HEK293 (cell line): ENCODE results near the gene IL17B.

ENCODE experiments used
- CTCF ChIA-PET: fragments of 350-600 bp; formaldehyde crosslinking; extraction: SDS; loops from one replicate; lab custom pipeline; 2021; ENCODE audit warnings: antibody characterized with exemption; lab: Yijun Ruan, JAX
- POLR2A ChIA-PET: fragments of 300-600 bp; formaldehyde crosslinking; extraction: SDS; loops from one replicate; lab custom pipeline; 2020; ENCODE audit warnings: antibody characterized with exemption, inconsistent platforms; lab: Yijun Ruan, JAX
- H3K27ac ChIP-seq: fragments of 200-500 bp; sonication (Bioruptor generic); 2 replicates; pipeline ENCODE4 v1.5.1; 2014; ENCODE audit warnings: low read depth, low read length, control low read depth, inconsistent platforms; ENCODE audit errors: extremely low read depth
- H3K36me3 ChIP-seq, 2 experiments: fragments of 200-500 bp in 1 of 2; sonication (Bioruptor generic) in 1 of 2; 1 replicate in 1 of 2; 2 replicates in 1 of 2; pipeline ENCODE4 v1.5.1; 2014 to 2017; ENCODE audit warnings: inconsistent platforms in 2 of 2, low read length in 2 of 2; ENCODE audit not compliant: control insufficient read depth in 2 of 2, insufficient read depth in 1 of 2
- H3K4me1 ChIP-seq: fragments of 200-500 bp; sonication (Bioruptor generic); 2 replicates; pipeline ENCODE4 v1.5.1; 2014; ENCODE audit warnings: mild to moderate bottlenecking, low read length, inconsistent platforms; ENCODE audit not compliant: control insufficient read depth, insufficient read depth
- H3K4me3 ChIP-seq: 2 replicates; pipeline ENCODE4 v1.5.1; 2011; ENCODE audit warnings: low read depth, mild to moderate bottlenecking, control low read depth, low read length, moderate library complexity
- H3K9me3 ChIP-seq: fragments of 200-500 bp; sonication (Bioruptor generic); 2 replicates; pipeline ENCODE4 v1.5.1; 2014; ENCODE audit warnings: low read depth, low read length, inconsistent platforms; ENCODE audit not compliant: control insufficient read depth, insufficient read depth
- EGR2 ChIP-seq: fragments of 450-650 bp; formaldehyde crosslinking; IDR thresholded peaks from 2 replicates; pipeline ENCODE4 v1.5.1; 2016; ENCODE audit warnings: low read depth, missing biosample characterization, missing genetic modification characterization
- INSM2 ChIP-seq: fragments of 450-650 bp; formaldehyde crosslinking; IDR thresholded peaks from 2 replicates; pipeline ENCODE4 v1.5.1; 2016; ENCODE audit warnings: missing biosample characterization, missing genetic modification characterization
- MZF1 ChIP-seq: fragments of 450-650 bp; formaldehyde crosslinking; IDR thresholded peaks from 2 replicates; pipeline ENCODE4 v1.5.1; 2017; ENCODE audit warnings: missing biosample characterization, missing genetic modification characterization, borderline replicate concordance
- PRDM1 ChIP-seq: fragments of 450-650 bp; formaldehyde crosslinking; IDR thresholded peaks from 2 replicates; pipeline ENCODE4; 2016; ENCODE audit warnings: missing biosample characterization, missing genetic modification characterization
- SP3 ChIP-seq: fragments of 450-650 bp; formaldehyde crosslinking; IDR thresholded peaks from 2 replicates; pipeline ENCODE4 v1.5.1; 2016; ENCODE audit warnings: missing biosample characterization, missing genetic modification characterization
- SP7 ChIP-seq: fragments of 450-650 bp; formaldehyde crosslinking; IDR thresholded peaks from 2 replicates; pipeline ENCODE4 v1.5.1; 2016; ENCODE audit warnings: missing biosample characterization, missing genetic modification characterization
- ZNF266 ChIP-seq: fragments of 450-650 bp; formaldehyde crosslinking; IDR thresholded peaks from 2 replicates; pipeline ENCODE4 v1.5.1; 2016; ENCODE audit warnings: missing biosample characterization, missing genetic modification characterization, low read depth
- ZNF341 ChIP-seq: fragments of 450-650 bp; formaldehyde crosslinking; IDR thresholded peaks from 2 replicates; pipeline ENCODE4; 2016; ENCODE audit warnings: low read depth, missing biosample characterization, missing genetic modification characterization
- ZNF391 ChIP-seq: fragments of 450-650 bp; formaldehyde crosslinking; IDR thresholded peaks from 2 replicates; pipeline ENCODE4 v1.5.1; 2016; ENCODE audit warnings: low read depth, missing biosample characterization, missing genetic modification characterization, borderline replicate concordance
- ZNF404 ChIP-seq: fragments of 450-650 bp; formaldehyde crosslinking; IDR thresholded peaks from 2 replicates; pipeline ENCODE4 v1.5.1; 2017; ENCODE audit warnings: missing biosample characterization, missing genetic modification characterization
- ZNF433 ChIP-seq: fragments of 450-650 bp; formaldehyde crosslinking; IDR thresholded peaks from 2 replicates; pipeline ENCODE4 v1.5.1; 2016; ENCODE audit warnings: missing biosample characterization, missing genetic modification characterization, low read depth
- ZNF473 ChIP-seq: fragments of 450-650 bp; formaldehyde crosslinking; IDR thresholded peaks from 2 replicates; pipeline ENCODE4 v1.5.1; 2017; ENCODE audit warnings: missing biosample characterization, missing genetic modification characterization
- ZNF48 ChIP-seq: fragments of 450-650 bp; formaldehyde crosslinking; IDR thresholded peaks from 2 replicates; pipeline ENCODE4 v1.5.1; 2016; ENCODE audit warnings: missing biosample characterization, missing genetic modification characterization
- ZNF514 ChIP-seq: fragments of 450-650 bp; formaldehyde crosslinking; IDR thresholded peaks from 2 replicates; pipeline ENCODE4 v1.5.1; 2016; ENCODE audit warnings: missing biosample characterization, missing genetic modification characterization
- ZNF518A ChIP-seq: fragments of 450-650 bp; formaldehyde crosslinking; conservative IDR thresholded peaks from 2 replicates; pipeline ENCODE4 v1.5.1; 2016; ENCODE audit warnings: low read depth, missing biosample characterization, missing genetic modification characterization
- ZNF623 ChIP-seq: fragments of 450-650 bp; formaldehyde crosslinking; IDR thresholded peaks from 2 replicates; pipeline ENCODE4 v1.5.1; 2016; ENCODE audit warnings: missing biosample characterization, missing genetic modification characterization
- ZNF626 ChIP-seq: fragments of 450-650 bp; sonication (Bioruptor Pico); formaldehyde crosslinking; IDR thresholded peaks from 2 replicates; pipeline ENCODE4 v1.5.1; 2018; ENCODE audit warnings: missing biosample characterization, missing genetic modification characterization, inconsistent platforms
- ZNF660 ChIP-seq: fragments of 450-650 bp; IDR thresholded peaks from 2 replicates; pipeline ENCODE4 v1.5.1; 2018; ENCODE audit warnings: missing biosample characterization, mild to moderate bottlenecking, missing genetic modification characterization
- ZNF692 ChIP-seq: fragments of 450-650 bp; formaldehyde crosslinking; IDR thresholded peaks from 2 replicates; pipeline ENCODE4 v1.5.1; 2016; ENCODE audit warnings: missing biosample characterization, missing genetic modification characterization
- ZNF701 ChIP-seq: fragments of 450-650 bp; formaldehyde crosslinking; IDR thresholded peaks from 2 replicates; pipeline ENCODE4 v1.5.1; 2016; ENCODE audit warnings: missing biosample characterization, missing genetic modification characterization
- ZNF707 ChIP-seq: fragments of 450-650 bp; formaldehyde crosslinking; IDR thresholded peaks from 2 replicates; pipeline ENCODE4 v1.5.1; 2016; ENCODE audit warnings: missing biosample characterization, missing genetic modification characterization
- ZSCAN5A ChIP-seq: fragments of 450-650 bp; formaldehyde crosslinking; IDR thresholded peaks from 2 replicates; pipeline ENCODE4 v1.5.1; 2016; ENCODE audit warnings: missing biosample characterization, missing genetic modification characterization

IL17B gene

GRCh38 chr5:149345147-149345891 lies 33.8 kb downstream of the IL17B start, which contains the start of gene GRPEL2 (continued):
- TF ChIP-seq ZNF692 (tag by site-specific recombination) (0 out of 2 replicates have a peak, but pooled peaks have one; percentile 49), ZNF48 (tag by site-specific recombination) (no peak), SP7 (tag by site-specific recombination) (peak; percentile 86), ZNF266 (tag by site-specific recombination) (no peak), ZNF473 (tag by site-specific recombination) (0 out of 2 replicates have a peak, but pooled peaks have one; percentile 43), INSM2 (tag by site-specific recombination) (peak; percentile 12; the same call in 1 of the 2 replicates), SP3 (tag by site-specific recombination) (peak; percentile 70), ZNF514 (no peak), ZSCAN5A (tag by site-specific recombination) (peak; percentile 82; the same call in 1 of the 2 replicates), ZNF707 (tag by site-specific recombination) (no peak), EGR2 (tag by site-specific recombination) (peak; percentile 99), ZNF341 (no peak), ZNF701 (tag by site-specific recombination) (no peak), ZNF626 (no peak), ZNF433 (tag by site-specific recombination) (no peak), PRDM1 (tag by site-specific recombination) (no peak), MZF1 (tag by site-specific recombination) (no peak)

GRCh38 chr5:149344151-149344550 lies 34.9 kb downstream of the IL17B start:
- Histone ChIP-seq H3K4me3 (no peak overlapping the region), H3K36me3 (peaks cover 14 to 29% of the 10 kb centered on the region in 2 experiments), H3K4me1 (no peaks in the 10 kb centered on the region), H3K27ac (no peak overlapping the region), H3K9me3 (no peaks in the 10 kb centered on the region)
- POLR2A ChIA-PET, result interaction anchor here (1.1 to 4.9 kb wide), 4 partner anchors 12 to 207 kb away, joined by 4 to 77 read pairs (median 14); partner anchors contain the start of genes CSNK1A1 and PCYOX1L
- CTCF ChIA-PET, result interaction anchor here (0.5 to 1.0 kb wide), 6 partner anchors 25 to 591 kb away, joined by 3 to 4 read pairs (median 4); no protein-coding TSS in a partner anchor
- TF ChIP-seq ZNF391 (tag by site-specific recombination) (no peak), ZNF404 (tag by site-specific recombination) (no peak), ZNF623 (tag by site-specific recombination) (no peak), ZNF266 (tag by site-specific recombination) (no peak), ZNF518A (tag by site-specific recombination) (no peak), ZNF660 (tag by site-specific recombination) (no peak)
